ENCODE results near the gene SRBD1. TPM values are rescaled to one million over a fixed set of nuclear protein-coding genes. Genes with fewer than 3 reads are reported as not detected.

SRBD1 gene
- total and polyA plus RNA-seq, 10 donors, result 4.6 to 57.8 (median 25.8) TPM

DNA sequence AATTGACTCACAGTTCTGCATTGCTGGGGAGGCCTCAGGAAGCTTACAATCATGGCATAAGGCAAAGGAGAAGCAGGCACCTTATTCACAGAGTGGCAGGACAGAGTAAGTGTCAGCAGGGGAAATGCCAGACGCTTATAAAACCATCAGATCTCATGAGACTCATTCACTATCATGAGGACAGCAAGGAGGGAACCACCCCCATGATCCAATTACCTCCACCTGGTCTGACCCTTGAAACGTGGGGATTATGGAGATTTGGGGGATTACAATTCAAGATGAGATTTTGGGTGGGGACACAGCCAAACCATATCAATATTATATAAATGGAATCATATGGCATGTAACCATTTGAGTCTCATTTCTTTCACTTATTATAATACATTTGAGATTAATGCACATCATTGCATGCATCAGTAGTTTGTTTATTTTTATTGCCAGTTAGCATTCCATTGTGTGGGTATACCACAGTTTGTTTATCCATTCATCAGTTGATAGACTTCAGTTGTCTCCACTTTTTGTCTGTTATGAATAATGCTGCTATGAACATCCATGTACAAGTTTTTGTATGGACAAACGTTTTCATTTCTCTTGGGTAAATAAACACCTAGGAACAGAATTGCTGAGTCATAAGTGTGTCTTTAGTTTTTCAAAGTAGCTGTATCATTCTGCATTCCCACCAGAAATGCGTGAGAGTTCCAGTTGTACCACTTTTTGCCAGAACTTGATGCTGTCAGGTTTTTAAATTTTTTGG, 5.8 kb upstream of the SRBD1 start:
- Histone ChIP-seq H3K4me3 (no peak overlapping the region), H3K27me3 (replicated peaks in 1 of 7) (no peaks in the 10 kb centered on the region), H3K4me1 (peaks cover 0 to 7% (median under 1%) of the 10 kb centered on the region in 6 donors), H3K36me3 (no peaks in the 10 kb centered on the region), H3K9me3 (no peaks in the 10 kb centered on the region), H3K27ac (no peak overlapping the region)
- intact Hi-C loops (cut with DNase I; ENCODE audit: low total_unique reads), result no loop called here
- WGBS, 5 donors, result 58 to 75% (median 65%) methylated on average over 4 of the region's 4 CpGs
- TF ChIP-seq POLR2A (IDR thresholded peaks at IDR 0.05) (no peak), POLR2AphosphoS5 (IDR thresholded peaks at IDR 0.05) (no peak)
- TF ChIP-seq, protein P1, sequence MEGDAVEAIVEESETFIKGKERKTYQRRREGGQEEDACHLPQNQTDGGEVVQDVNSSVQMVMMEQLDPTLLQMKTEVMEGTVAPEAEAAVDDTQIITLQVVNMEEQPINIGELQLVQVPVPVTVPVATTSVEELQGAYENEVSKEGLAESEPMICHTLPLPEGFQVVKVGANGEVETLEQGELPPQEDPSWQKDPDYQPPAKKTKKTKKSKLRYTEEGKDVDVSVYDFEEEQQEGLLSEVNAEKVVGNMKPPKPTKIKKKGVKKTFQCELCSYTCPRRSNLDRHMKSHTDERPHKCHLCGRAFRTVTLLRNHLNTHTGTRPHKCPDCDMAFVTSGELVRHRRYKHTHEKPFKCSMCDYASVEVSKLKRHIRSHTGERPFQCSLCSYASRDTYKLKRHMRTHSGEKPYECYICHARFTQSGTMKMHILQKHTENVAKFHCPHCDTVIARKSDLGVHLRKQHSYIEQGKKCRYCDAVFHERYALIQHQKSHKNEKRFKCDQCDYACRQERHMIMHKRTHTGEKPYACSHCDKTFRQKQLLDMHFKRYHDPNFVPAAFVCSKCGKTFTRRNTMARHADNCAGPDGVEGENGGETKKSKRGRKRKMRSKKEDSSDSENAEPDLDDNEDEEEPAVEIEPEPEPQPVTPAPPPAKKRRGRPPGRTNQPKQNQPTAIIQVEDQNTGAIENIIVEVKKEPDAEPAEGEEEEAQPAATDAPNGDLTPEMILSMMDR (IDR thresholded peaks at IDR 0.05 in 8 of 11, conservative IDR thresholded peaks at IDR 0.05 in 3 of 11), result no peak
- DNase-seq, result no peak

DNA sequence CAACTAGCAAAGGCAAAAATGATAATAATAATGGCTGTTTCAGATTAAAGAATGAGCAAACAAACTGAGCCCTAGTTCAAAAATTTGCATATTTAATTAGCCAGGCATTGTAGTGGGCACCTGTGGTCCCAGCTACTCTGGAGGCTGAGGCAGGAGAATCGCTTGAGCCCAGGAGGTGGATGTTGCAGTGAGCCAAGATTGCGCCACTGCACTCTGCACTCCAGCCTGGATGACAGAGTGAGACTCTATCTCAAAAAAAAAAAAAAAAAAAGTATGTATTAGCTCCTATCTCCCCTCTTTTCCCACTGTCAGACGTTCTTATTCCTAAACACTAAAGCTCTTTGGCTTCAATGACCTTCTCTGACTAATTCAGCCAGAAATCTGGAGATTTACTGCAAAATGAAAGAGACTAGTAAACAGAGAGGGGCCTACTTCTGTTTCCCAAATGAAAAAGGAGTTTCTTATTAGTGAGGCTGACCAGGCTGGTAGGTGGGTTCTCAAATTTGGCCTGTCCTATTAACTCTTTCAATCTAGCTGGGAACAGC, 3.9 kb upstream of the SRBD1 start:
- no peak for DNase-seq
- intact Hi-C loops (cut with DNase I; ENCODE audit: low total_unique reads), result no loop called here
- no peaks in the 10 kb centered on the region for H3K27me3 ChIP-seq (replicated peaks in 1 of 7)
- peaks cover 4 to 18% (median 11%) of the 10 kb centered on the region in 6 donors for H3K4me1 ChIP-seq
- no peaks in the 10 kb centered on the region for H3K36me3 ChIP-seq
- WGBS, 5 donors, result 77 to 93% (median 82%) methylated on average over 3 of the region's 3 CpGs
- H3K4me3 ChIP-seq, result no peak overlapping the region
- TF ChIP-seq POLR2AphosphoS5 (IDR thresholded peaks at IDR 0.05), result no peak
- TF ChIP-seq POLR2A (IDR thresholded peaks at IDR 0.05), result no peak
- TF ChIP-seq, protein P1 (IDR thresholded peaks at IDR 0.05 in 8 of 11, conservative IDR thresholded peaks at IDR 0.05 in 3 of 11), result no peak
- no peaks in the 10 kb centered on the region for H3K9me3 ChIP-seq
- no peak overlapping the region for H3K27ac ChIP-seq

DNA sequence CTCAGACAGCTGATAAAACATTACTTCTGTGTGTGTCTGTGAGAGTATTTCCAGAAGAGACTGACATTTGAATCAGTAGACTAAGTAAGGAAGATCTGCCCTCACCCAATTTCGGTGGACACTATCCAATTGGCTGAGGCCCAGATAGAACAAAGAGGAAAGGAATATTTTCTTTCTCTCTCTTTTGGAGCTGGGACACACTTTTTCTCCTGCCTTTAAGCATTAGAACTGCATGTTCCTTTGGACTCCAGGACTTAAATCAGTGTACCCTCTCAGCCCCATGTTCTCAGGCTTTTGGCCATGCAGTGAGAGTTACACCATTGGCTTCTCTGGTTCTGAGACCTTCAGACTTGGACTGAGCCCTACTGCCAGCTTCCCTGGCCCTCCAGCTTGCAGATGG, 3.3 kb upstream of the SRBD1 start:
- Histone ChIP-seq H3K36me3 (no peaks in the 10 kb centered on the region), H3K9me3 (no peaks in the 10 kb centered on the region), H3K27ac (no peak overlapping the region), H3K27me3 (replicated peaks in 1 of 7) (no peaks in the 10 kb centered on the region), H3K4me3 (no peak overlapping the region), H3K4me1 (peaks cover 7 to 24% (median 17%) of the 10 kb centered on the region in 6 donors)
- TF ChIP-seq POLR2AphosphoS5 (IDR thresholded peaks at IDR 0.05), result no peak
- TF ChIP-seq, protein P1 (IDR thresholded peaks at IDR 0.05 in 8 of 11, conservative IDR thresholded peaks at IDR 0.05 in 3 of 11), result peak in 1 of 11 experiments; percentile 13
- no peak for DNase-seq
- 71 to 90% (median 79%) methylated on average over 1 of the region's 1 CpG for whole genome bisulfite sequencing, 5 donors
- intact Hi-C loops (cut with DNase I; ENCODE audit: low total_unique reads), result no loop called here

DNA sequence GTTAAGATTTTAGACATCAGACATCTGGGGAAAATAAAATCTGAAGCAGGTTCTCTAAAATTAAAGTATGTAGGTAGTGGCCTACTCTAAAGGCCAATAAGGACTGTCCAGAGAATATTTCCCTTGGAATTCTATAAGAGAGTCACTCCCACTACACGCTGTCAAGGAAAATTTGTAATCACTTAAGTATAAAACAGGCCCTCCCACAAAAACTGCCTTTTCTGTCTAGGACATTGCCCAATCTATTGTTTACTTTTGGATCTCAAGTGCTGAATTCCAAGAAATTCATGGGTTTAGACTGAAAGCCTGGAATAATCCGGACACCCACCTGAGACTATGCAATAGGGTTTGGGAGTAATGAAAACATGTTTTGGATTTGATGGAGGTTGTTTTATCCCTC, 1.7 kb upstream of the SRBD1 start:
- peaks cover 7 to 40% (median 20%) of the 10 kb centered on the region in 6 donors for H3K4me1 ChIP-seq
- no peak for DNase-seq
- H3K4me3 ChIP-seq, result no peak overlapping the region
- TF ChIP-seq POLR2AphosphoS5 (IDR thresholded peaks at IDR 0.05) (no peak), POLR2A (IDR thresholded peaks at IDR 0.05) (no peak)
- TF ChIP-seq, protein P1 (IDR thresholded peaks at IDR 0.05 in 8 of 11, conservative IDR thresholded peaks at IDR 0.05 in 3 of 11), result no peak
- no peaks in the 10 kb centered on the region for H3K27me3 ChIP-seq (replicated peaks in 1 of 7)
- no peaks in the 10 kb centered on the region for H3K9me3 ChIP-seq
- 66 to 88% (median 80%) methylated on average over 2 of the region's 2 CpGs for WGBS, 5 donors
- intact Hi-C loops (cut with DNase I; ENCODE audit: low total_unique reads), result no loop called here
- H3K27ac ChIP-seq, result no peak overlapping the region
- H3K36me3 ChIP-seq, result no peaks in the 10 kb centered on the region

Measured in spleen (tissue), 11 donors.